Measurements from ENCODE around the gene NSD2. TPM values are rescaled to one million over a fixed set of nuclear protein-coding genes. Genes with fewer than 3 reads are reported as not detected.

Gene NSD2
- total and polyA plus RNA-seq, 9 of the 15 experiments (the other 6 are each of a cell fraction or from before 2014, with no cell fraction given) = 6.4 to 126 (median 58.8) TPM

DNA sequence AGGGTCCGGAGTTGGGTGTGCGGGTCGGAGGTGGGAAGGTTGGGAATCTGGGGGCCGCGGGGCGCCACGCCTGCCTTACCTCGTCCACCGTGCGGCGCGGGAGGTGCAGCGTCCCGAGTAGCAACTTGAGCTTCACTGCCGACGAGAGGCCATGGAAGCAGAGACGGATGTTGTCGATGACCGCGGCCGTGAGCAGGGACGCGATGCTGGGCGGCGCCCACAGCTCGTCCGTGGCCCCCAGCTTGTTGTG lies 137.4 kb downstream of the NSD2 start (continued):
- TF ChIP-seq ZNF444 (CRISPR knock-in tag; IDR thresholded peaks at IDR 0.05) = no peak
- TF ChIP-seq PRPF4 (IDR thresholded peaks at IDR 0.05; ENCODE audit: insufficient read depth, low read depth, low read length, poor library complexity, severe bottlenecking) = no peak
- no peak for TF ChIP-seq NFIC (IDR thresholded peaks at IDR 0.05)
- peak in 1 of 2 experiments; percentile 62; a peak in 1 of 4 replicates for TF ChIP-seq SIN3A (IDR thresholded peaks at IDR 0.05; ENCODE audit: borderline replicate concordance in 2 of 2, control insufficient read depth in 1 of 2, low read depth in 2 of 2, low read length in 2 of 2)
- TF ChIP-seq ARNT (IDR thresholded peaks at IDR 0.05) = no peak
- TF ChIP-seq, protein P1, sequence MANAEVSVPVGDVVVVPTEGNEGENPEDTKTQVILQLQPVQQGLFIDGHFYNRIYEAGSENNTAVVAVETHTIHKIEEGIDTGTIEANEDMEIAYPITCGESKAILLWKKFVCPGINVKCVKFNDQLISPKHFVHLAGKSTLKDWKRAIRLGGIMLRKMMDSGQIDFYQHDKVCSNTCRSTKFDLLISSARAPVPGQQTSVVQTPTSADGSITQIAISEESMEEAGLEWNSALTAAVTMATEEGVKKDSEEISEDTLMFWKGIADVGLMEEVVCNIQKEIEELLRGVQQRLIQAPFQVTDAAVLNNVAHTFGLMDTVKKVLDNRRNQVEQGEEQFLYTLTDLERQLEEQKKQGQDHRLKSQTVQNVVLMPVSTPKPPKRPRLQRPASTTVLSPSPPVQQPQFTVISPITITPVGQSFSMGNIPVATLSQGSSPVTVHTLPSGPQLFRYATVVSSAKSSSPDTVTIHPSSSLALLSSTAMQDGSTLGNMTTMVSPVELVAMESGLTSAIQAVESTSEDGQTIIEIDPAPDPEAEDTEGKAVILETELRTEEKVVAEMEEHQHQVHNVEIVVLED (CRISPR knock-in tag; IDR thresholded peaks at IDR 0.05) = no peak
- peak; percentile 19 to 57; a peak in 1 of 4 replicates for TF ChIP-seq FOXK2 (conservative IDR thresholded peaks at IDR 0.05 in 1 of 2, IDR thresholded peaks at IDR 0.05 in 1 of 2; ENCODE audit: low read depth in 2 of 2)

DNA sequence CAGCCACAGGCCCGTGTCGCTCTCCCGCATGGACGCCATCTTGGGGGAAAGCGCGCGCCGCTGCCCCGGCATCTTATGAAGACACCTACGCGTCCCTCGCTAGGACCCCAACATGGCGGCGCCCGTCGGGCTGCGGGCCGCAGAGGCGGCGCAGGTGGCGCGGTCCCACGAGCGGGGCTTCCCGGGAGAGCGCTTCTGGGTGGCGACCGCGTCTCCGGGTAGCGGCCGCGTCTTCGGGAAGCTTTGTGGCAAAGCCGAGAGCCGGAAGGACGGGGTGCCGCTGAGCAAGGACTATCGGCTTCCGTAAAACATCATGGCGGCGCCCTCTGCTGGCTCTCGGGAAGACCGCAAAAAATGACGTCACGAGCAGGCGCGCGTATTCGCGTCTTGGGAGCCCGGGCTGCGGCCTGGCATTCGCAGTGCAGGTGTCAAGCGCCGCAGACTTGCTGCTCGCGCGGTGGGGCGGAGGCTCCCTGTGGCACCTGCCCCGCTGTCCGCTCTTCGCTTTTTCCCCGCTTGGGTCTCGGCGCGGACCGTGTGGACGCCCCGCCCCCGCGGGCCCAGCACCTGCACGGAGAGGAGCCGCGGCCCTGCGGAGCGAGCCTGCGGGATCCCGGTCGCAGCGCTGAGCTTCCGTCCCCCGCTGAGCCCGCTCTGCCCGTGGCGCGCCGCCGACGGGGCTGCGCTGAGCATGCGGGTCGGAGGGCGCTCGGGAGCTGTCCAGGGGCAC lies 137.9 kb downstream of the NSD2 start, which contains the start of gene NELFA:
NELFA (minus strand) TSS at position 54 of the 730 bp plus-strand sequence; CDS start at position 39, 15 bp downstream.
- intact Hi-C loops (cut with micrococcal nuclease) (loop anchor here (5.0 kb wide), 1 partner anchor 33 kb away; a partner anchor contains a TSS), in situ Hi-C loops (cut with MboI) (no loop called here)
- ChIA-PET POLR2A (interaction anchor here (0.6 to 1.8 kb wide), 14 partner anchors 8 to 794 kb away, joined by 3 to 6 read pairs (median 3); no protein-coding TSS in a partner anchor), CTCF (ENCODE audit: low intra/inter-chr PET ratio) (interaction anchor here (0.6 to 0.7 kb wide), 2 partner anchors 30 to 33 kb away, joined by 3 to 4 read pairs; no protein-coding TSS in a partner anchor)
- ATAC-seq (peak; percentile 86), DNase-seq (ENCODE audit: extremely low read depth in 1 of 4, low spot score in 3 of 4) (peak; percentile 85 to 97 (median 88)), FAIRE-seq (peak; percentile 59)
- H3K4me2 ChIP-seq (ENCODE audit: insufficient read depth, low read length) = peak within 1 kb of the TSS; percentile 100
- peaks cover 15 to 35% of the 10 kb centered on the region in 2 experiments; a peak in 4 of 5 replicates for H3K4me1 ChIP-seq (replicated peaks in 1 of 2; ENCODE audit: control insufficient read depth in 2 of 2, insufficient read depth in 2 of 2, low read length in 2 of 2)
- H3K27me3 ChIP-seq (ENCODE audit: control insufficient read depth in 2 of 2, insufficient read depth in 2 of 2, low read length in 2 of 2) = no peaks in the 10 kb centered on the region
- BruUV-seq (replicated peaks) = no TSS peak
- H4K20me1 ChIP-seq (replicated peaks; ENCODE audit: control insufficient read depth, insufficient read depth, low read length) = peaks cover 22% of the 10 kb centered on the region
- peak within 1 kb of the TSS; percentile 94 to 100 for H3K9ac ChIP-seq (ENCODE audit: insufficient read depth in 1 of 2, low read depth in 2 of 2, low read length in 2 of 2)
- H3K79me2 ChIP-seq (ENCODE audit: control insufficient read depth, insufficient read depth, low read length) = peaks cover 47% of the 10 kb centered on the region
- WGBS (ENCODE audit: insufficient coverage, low coverage, missing lambda C conversion rate) = under 1% methylated on average over 62 of the region's 95 CpGs
- H3K9me3 ChIP-seq (replicated peaks; ENCODE audit: control insufficient read depth, insufficient read depth, low read depth, low read length) = no peaks in the 10 kb centered on the region
- H2AFZ ChIP-seq (ENCODE audit: low read depth, low read length) = peak within 1 kb of the TSS; percentile 100
- peak within 1 kb of the TSS; percentile 98 for H3K27ac ChIP-seq (ENCODE audit: extremely low read depth, low read depth, low read length)
- H3K36me3 ChIP-seq (ENCODE audit: control insufficient read depth, insufficient read depth, low read length) = peaks cover 30% of the 10 kb centered on the region
- H3K9me1 ChIP-seq (ENCODE audit: control insufficient read depth, insufficient read depth, low read length) = no peaks in the 10 kb centered on the region
- H3K4me3 ChIP-seq = peak within 1 kb of the TSS; percentile 89
- TF ChIP-seq HDAC3 (IDR thresholded peaks at IDR 0.05; ENCODE audit: borderline replicate concordance, partially characterized antibody) (no peak), JUNB (CRISPR knock-in tag; conservative IDR thresholded peaks at IDR 0.05) (peak; percentile 65; the same call in 1 of the 2 replicates), FOXJ2 (tag; IDR thresholded peaks at IDR 0.05) (peak; percentile 44; the same call in 1 of the 2 replicates), SMAD3 (CRISPR knock-in tag; conservative IDR thresholded peaks at IDR 0.05) (peak; percentile 49; the same call in 1 of the 2 replicates)
- TF ChIP-seq, protein P2, sequence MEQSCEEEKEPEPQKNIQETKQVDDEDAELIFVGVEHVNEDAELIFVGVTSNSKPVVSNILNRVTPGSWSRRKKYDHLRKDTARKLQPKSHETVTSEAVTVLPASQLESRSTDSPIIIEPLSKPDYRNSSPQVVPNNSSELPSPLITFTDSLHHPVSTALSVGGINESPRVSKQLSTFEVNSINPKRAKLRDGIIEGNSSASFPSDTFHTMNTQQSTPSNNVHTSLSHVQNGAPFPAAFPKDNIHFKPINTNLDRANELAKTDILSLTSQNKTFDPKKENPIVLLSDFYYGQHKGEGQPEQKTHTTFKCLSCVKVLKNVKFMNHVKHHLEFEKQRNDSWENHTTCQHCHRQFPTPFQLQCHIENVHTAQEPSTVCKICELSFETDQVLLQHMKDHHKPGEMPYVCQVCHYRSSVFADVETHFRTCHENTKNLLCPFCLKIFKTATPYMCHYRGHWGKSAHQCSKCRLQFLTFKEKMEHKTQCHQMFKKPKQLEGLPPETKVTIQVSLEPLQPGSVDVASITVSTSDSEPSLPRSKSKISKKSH (CRISPR knock-in tag; IDR thresholded peaks at IDR 0.05) = no peak

All from K562 (cell line).